WTC11 (cell line): ENCODE data around the gene AADACL3. TPM values are rescaled to one million over a fixed set of nuclear protein-coding genes. Genes with fewer than 3 reads are reported as not detected.

ENCODE experiments used
- ATAC-seq: fragments of 200-7000 bp; cut with Tn5 transposase; 2 replicates; pipeline ENCODE4 v1.10.0; 2021; ENCODE audit warnings: mild to moderate bottlenecking, moderate library complexity
- CTCF ChIA-PET: fragments of 300-600 bp; sonication (Branson Sonifier 250); formaldehyde crosslinking; loops from one replicate; lab custom pipeline; 2021; ENCODE audit warnings: antibody characterized with exemption; lab: Charles Lee
- POLR2A ChIA-PET: fragments of 350-600 bp; sonication (Branson Sonifier 250); formaldehyde crosslinking; loops from one replicate; lab custom pipeline; 2021; ENCODE audit warnings: antibody characterized with exemption; lab: Charles Lee
- DNase-seq: peaks from one replicate; pipeline ENCODE4 v3.0.0; 2021; ENCODE audit warnings: low spot score
- H3K27ac Mint-ChIP-seq: 2 replicates; pipeline ENCODE4 v1.8.0; 2021; ENCODE audit warnings: mixed read lengths
- H3K27me3 Mint-ChIP-seq: 2 replicates; pipeline ENCODE4 v1.8.0; 2021; ENCODE audit warnings: low read depth, mild to moderate bottlenecking, moderate library complexity, mixed read lengths
- H3K36me3 Mint-ChIP-seq: 2 replicates; pipeline ENCODE4 v1.8.0; 2021; ENCODE audit warnings: mixed read lengths
- H3K4me1 Mint-ChIP-seq: 2 replicates; pipeline ENCODE4 v1.8.0; 2022; ENCODE audit warnings: mixed read lengths
- H3K4me3 Mint-ChIP-seq: 2 replicates; pipeline ENCODE4 v1.8.0; 2021; ENCODE audit warnings: mild to moderate bottlenecking, moderate library complexity, mixed read lengths
- H3K9me3 Mint-ChIP-seq: 2 replicates; pipeline ENCODE4 v1.8.0; 2021; ENCODE audit warnings: mixed read lengths
- ARID4B ChIP-seq: sonication (generic); formaldehyde crosslinking; IDR thresholded peaks from 2 replicates; pipeline ENCODE4 v1.8.0; 2023; ENCODE audit warnings: missing genetic modification reagents, mild to moderate bottlenecking, borderline replicate concordance
- ATF1 ChIP-seq: sonication (generic); formaldehyde crosslinking; IDR thresholded peaks from 2 replicates; pipeline ENCODE4 v1.8.1; 2023; ENCODE audit warnings: mild to moderate bottlenecking, moderate library complexity, missing genetic modification reagents
- ATF2 ChIP-seq: sonication (generic); formaldehyde crosslinking; IDR thresholded peaks from 2 replicates; pipeline ENCODE4 v1.8.1; 2022; ENCODE audit warnings: low read depth, missing genetic modification reagents, borderline replicate concordance
- E2F4 ChIP-seq: sonication (generic); formaldehyde crosslinking; IDR thresholded peaks from 2 replicates; pipeline ENCODE4 v1.8.1; 2022; ENCODE audit warnings: low read depth, mild to moderate bottlenecking, moderate library complexity, missing genetic modification reagents, borderline replicate concordance
- ETV6 ChIP-seq: sonication (generic); formaldehyde crosslinking; IDR thresholded peaks from 2 replicates; pipeline ENCODE4 v1.8.1; 2022; ENCODE audit warnings: mild to moderate bottlenecking, missing genetic modification reagents
- FOXJ3 ChIP-seq: sonication (generic); formaldehyde crosslinking; IDR thresholded peaks from 2 replicates; pipeline ENCODE4 v1.9.0; 2021; ENCODE audit warnings: missing genetic modification reagents, mild to moderate bottlenecking, borderline replicate concordance
- GABPB1 ChIP-seq: sonication (generic); formaldehyde crosslinking; IDR thresholded peaks from 2 replicates; pipeline ENCODE4 v1.8.1; 2023; ENCODE audit warnings: mild to moderate bottlenecking, missing genetic modification reagents
- GRHL2 ChIP-seq: fragments of 250-450 bp; sonication (Bioruptor Pico); IDR thresholded peaks from 2 replicates; pipeline ENCODE4 v1.8.0; 2022; ENCODE audit warnings: mild to moderate bottlenecking, moderate library complexity; ENCODE audit not compliant: insufficient replicate concordance, severe bottlenecking
- GTF2I ChIP-seq: fragments of 250-450 bp; sonication (Bioruptor Pico); conservative IDR thresholded peaks from 2 replicates; pipeline ENCODE4 v1.4.0; 2021; ENCODE audit warnings: mild to moderate bottlenecking
- HMGA2 ChIP-seq: fragments of 250-450 bp; sonication (Bioruptor Pico); IDR thresholded peaks from 2 replicates; pipeline ENCODE4 v1.4.0; 2021; ENCODE audit warnings: mild to moderate bottlenecking, moderate library complexity
- IRF2 ChIP-seq: sonication (generic); formaldehyde crosslinking; IDR thresholded peaks from 2 replicates; pipeline ENCODE4 v1.8.0; 2022; ENCODE audit warnings: low read depth, missing genetic modification reagents, borderline replicate concordance
- MXD4 ChIP-seq: fragments of 250-450 bp; sonication (Bioruptor Pico); IDR thresholded peaks from 2 replicates; pipeline ENCODE4 v1.8.0; 2021; ENCODE audit warnings: mild to moderate bottlenecking, moderate library complexity, borderline replicate concordance
- NR3C1 ChIP-seq: sonication (generic); formaldehyde crosslinking; conservative IDR thresholded peaks from 2 replicates; pipeline ENCODE4 v1.8.1; 2023; ENCODE audit warnings: low read depth, mild to moderate bottlenecking, missing genetic modification reagents
- PREB ChIP-seq: sonication (generic); formaldehyde crosslinking; IDR thresholded peaks from 2 replicates; pipeline ENCODE4 v1.8.1; 2022; ENCODE audit warnings: mild to moderate bottlenecking, missing genetic modification reagents, moderate library complexity, borderline replicate concordance
- RELA ChIP-seq: sonication (generic); formaldehyde crosslinking; IDR thresholded peaks from 2 replicates; pipeline ENCODE4 v1.8.1; 2022; ENCODE audit warnings: missing genetic modification reagents, mild to moderate bottlenecking, borderline replicate concordance
- RORB ChIP-seq: fragments of 250-450 bp; sonication (Bioruptor Pico); IDR thresholded peaks from 2 replicates; pipeline ENCODE4 v1.9.0; 2021; ENCODE audit warnings: mild to moderate bottlenecking
- TEAD1 ChIP-seq: sonication (generic); formaldehyde crosslinking; IDR thresholded peaks from 2 replicates; pipeline ENCODE4 v1.8.0; 2022; ENCODE audit warnings: mild to moderate bottlenecking, missing genetic modification reagents
- TEAD4 ChIP-seq: sonication (generic); formaldehyde crosslinking; IDR thresholded peaks from 2 replicates; pipeline ENCODE4 v1.8.0; 2022; ENCODE audit warnings: mild to moderate bottlenecking, missing genetic modification reagents
- ZNF121 ChIP-seq: sonication (generic); formaldehyde crosslinking; IDR thresholded peaks from 2 replicates; pipeline ENCODE4 v1.8.0; 2023; ENCODE audit warnings: missing genetic modification reagents
- ZNF263 ChIP-seq: sonication (generic); formaldehyde crosslinking; IDR thresholded peaks from 2 replicates; pipeline ENCODE4 v1.8.1; 2022; ENCODE audit warnings: low read depth, mild to moderate bottlenecking, moderate library complexity, missing genetic modification reagents
- ZSCAN18 ChIP-seq: fragments of 250-450 bp; sonication (Bioruptor Pico); IDR thresholded peaks from 2 replicates; pipeline ENCODE4 v2.1.2; 2022; ENCODE audit warnings: mild to moderate bottlenecking, moderate library complexity
- total RNA-seq: library from RNA; stranded (reverse); gene quantifications from 3 replicates; pipeline ENCODE4 v1.2.3, GENCODE V29; 2021
- TF ChIP-seq, protein P1 (sequence below): sonication (generic); formaldehyde crosslinking; conservative IDR thresholded peaks from 2 replicates; pipeline ENCODE4 v1.8.1; 2023; ENCODE audit warnings: mild to moderate bottlenecking, low read depth, missing genetic modification reagents, moderate library complexity

AADACL3 gene
- total RNA-seq, 1 experiment from 2014 or later, result 0.77 TPM

DNA sequence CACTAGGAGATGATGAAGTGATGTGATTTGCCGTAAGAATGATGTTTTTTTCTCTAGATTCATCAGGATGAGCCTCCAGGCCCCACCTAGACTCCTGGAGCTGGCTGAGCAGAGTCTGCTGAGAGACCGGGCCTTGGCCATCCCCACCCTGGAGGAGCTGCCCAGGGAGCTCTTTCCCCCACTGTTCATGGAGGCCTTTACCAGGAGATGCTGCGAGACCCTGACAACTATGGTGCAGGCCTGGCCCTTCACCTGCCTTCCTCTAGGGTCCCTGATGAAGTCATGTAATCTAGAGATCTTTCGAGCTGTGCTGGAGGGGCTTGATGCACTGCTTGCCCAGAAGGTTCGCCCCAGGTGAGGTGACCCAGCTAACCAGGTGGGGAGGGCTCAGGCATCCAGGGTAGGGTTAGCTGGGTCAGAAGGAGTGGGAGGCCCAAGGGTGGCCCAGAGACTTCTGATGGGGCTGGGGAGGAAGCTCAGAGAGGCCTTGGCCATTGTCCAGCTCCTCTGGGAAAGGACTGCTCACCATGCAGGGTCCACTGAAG lies 59.0 kb downstream of the AADACL3 start:
- Mint-ChIP-seq H3K4me1 (no peaks in the 10 kb centered on the region), H3K9me3 (peaks cover 7% of the 10 kb centered on the region; the same call in 1 of the 2 replicates), H3K4me3 (no peak overlapping the region), H3K36me3 (no peaks in the 10 kb centered on the region), H3K27me3 (peaks cover 17% of the 10 kb centered on the region), H3K27ac (no peak overlapping the region)
- CTCF ChIA-PET, result interaction anchor here (1.8 kb wide), 2 partner anchors 116 to 500 kb away, joined by 5 to 6 read pairs; no protein-coding TSS in a partner anchor
- POLR2A ChIA-PET, result no interaction called here
- ATAC-seq (no peak), DNase-seq (no peak)
- no peak for TF ChIP-seq ZSCAN18 (CRISPR knock-in tag)
- TF ChIP-seq PREB, result no peak
- no peak for TF ChIP-seq GABPB1
- TF ChIP-seq MXD4 (CRISPR knock-in tag), result no peak
- no peak for TF ChIP-seq ARID4B (CRISPR knock-in tag)
- no peak for TF ChIP-seq FOXJ3 (CRISPR knock-in tag)
- no peak for TF ChIP-seq ATF1 (CRISPR knock-in tag)
- TF ChIP-seq, protein P1, sequence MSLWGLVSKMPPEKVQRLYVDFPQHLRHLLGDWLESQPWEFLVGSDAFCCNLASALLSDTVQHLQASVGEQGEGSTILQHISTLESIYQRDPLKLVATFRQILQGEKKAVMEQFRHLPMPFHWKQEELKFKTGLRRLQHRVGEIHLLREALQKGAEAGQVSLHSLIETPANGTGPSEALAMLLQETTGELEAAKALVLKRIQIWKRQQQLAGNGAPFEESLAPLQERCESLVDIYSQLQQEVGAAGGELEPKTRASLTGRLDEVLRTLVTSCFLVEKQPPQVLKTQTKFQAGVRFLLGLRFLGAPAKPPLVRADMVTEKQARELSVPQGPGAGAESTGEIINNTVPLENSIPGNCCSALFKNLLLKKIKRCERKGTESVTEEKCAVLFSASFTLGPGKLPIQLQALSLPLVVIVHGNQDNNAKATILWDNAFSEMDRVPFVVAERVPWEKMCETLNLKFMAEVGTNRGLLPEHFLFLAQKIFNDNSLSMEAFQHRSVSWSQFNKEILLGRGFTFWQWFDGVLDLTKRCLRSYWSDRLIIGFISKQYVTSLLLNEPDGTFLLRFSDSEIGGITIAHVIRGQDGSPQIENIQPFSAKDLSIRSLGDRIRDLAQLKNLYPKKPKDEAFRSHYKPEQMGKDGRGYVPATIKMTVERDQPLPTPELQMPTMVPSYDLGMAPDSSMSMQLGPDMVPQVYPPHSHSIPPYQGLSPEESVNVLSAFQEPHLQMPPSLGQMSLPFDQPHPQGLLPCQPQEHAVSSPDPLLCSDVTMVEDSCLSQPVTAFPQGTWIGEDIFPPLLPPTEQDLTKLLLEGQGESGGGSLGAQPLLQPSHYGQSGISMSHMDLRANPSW, result no peak
- TF ChIP-seq RORB (CRISPR knock-in tag), result no peak
- no peak for TF ChIP-seq TEAD4
- no peak for TF ChIP-seq ETV6

DNA sequence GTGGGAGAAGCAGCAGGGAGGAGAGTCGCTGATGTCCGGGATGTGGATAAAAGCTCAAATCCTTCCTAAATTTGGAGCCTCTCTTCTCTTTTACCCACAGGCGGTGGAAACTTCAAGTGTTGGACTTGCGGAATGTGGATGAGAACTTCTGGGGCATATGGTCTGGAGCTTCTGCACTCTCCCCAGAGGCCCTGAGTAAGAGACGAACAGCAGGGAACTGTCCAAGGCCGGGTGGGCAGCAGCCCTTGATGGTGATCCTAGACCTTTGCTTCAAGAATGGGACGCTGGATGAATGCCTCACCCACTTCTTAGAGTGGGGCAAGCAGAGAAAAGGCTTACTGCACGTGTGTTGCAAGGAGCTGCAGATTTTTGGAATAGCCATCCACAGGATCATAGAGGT lies 59.5 kb downstream of the AADACL3 start:
- Mint-ChIP-seq H3K4me1 (no peaks in the 10 kb centered on the region), H3K27me3 (peaks cover 15% of the 10 kb centered on the region), H3K36me3 (no peaks in the 10 kb centered on the region), H3K4me3 (no peak overlapping the region), H3K27ac (no peak overlapping the region), H3K9me3 (peaks cover 7% of the 10 kb centered on the region; the same call in 1 of the 2 replicates)
- ChIA-PET POLR2A (no interaction called here), CTCF (interaction anchor here (0.6 to 1.8 kb wide), 3 partner anchors 116 to 784 kb away, joined by 3 to 6 read pairs (median 5); no protein-coding TSS in a partner anchor)
- ATAC-seq, result no peak
- DNase-seq, result no peak
- TF ChIP-seq TEAD1 (CRISPR knock-in tag) (no peak), ATF2 (no peak), RELA (no peak), GTF2I (no peak), HMGA2 (CRISPR knock-in tag) (no peak), FOXJ3 (CRISPR knock-in tag) (no peak), E2F4 (CRISPR knock-in tag) (no peak), ZNF263 (CRISPR knock-in tag) (no peak), IRF2 (CRISPR knock-in tag) (no peak), ZNF121 (CRISPR knock-in tag) (no peak), GRHL2 (no peak), NR3C1 (CRISPR knock-in tag) (no peak), MXD4 (CRISPR knock-in tag) (no peak)
